K562 (cell line): ENCODE results near the gene PAX8. TPM values are rescaled to one million over a fixed set of nuclear protein-coding genes. Genes with fewer than 3 reads are reported as not detected.

ENCODE experiments used
- ATAC-seq: fragments of 200-7000 bp; cut with Tn5 transposase; 3 replicates; pipeline ENCODE4 v1.9.1; 2020; ENCODE audit warnings: moderate library complexity
- BruUV-seq: library from RNA; stranded (reverse); fragments of 400-500 nt; replicated peaks from 2 replicates; lab custom pipeline; 2021; lab: Mats Ljungman, UMichigan
- CTCF ChIA-PET: fragments of 300-600 bp; formaldehyde crosslinking; extraction: SDS; loops from one replicate; lab custom pipeline; 2021; ENCODE audit warnings: low intra/inter-chr PET ratio; lab: Yijun Ruan, JAX
- POLR2A ChIA-PET: fragments of 300-600, 350-650 bp; sonication (Branson Sonifier 250); formaldehyde crosslinking; extraction: SDS; loops from one replicate; lab custom pipeline; 2021; ENCODE audit warnings: antibody characterized with exemption, inconsistent platforms; lab: Yijun Ruan, JAX
- DNase-seq, 4 experiments: peaks; one replicate each; pipeline versions ENCODE4 v3.0.0 to v3.0.0-alpha.2; 2011 to 2018; ENCODE audit warnings: low spot score in 3 of 4, mixed read lengths in 3 of 4; ENCODE audit errors: extremely low read depth in 1 of 4
- FAIRE-seq: peaks from 2 replicates; lab custom pipeline; 2011; peaks lifted over from hg19 to GRCh38; lab: Jason Lieb, UNC
- H2AFZ ChIP-seq: 2 replicates; pipeline ENCODE4 v1.6.0; 2011; ENCODE audit warnings: low read depth, low read length, control low read depth, inconsistent platforms
- H3K27ac ChIP-seq: fragments of 200-600 bp; 3 replicates; pipeline ENCODE4 v1.8.0; 2011; ENCODE audit warnings: low read depth, mild to moderate bottlenecking, control low read depth, inconsistent platforms, low read length, moderate library complexity, mixed read lengths; ENCODE audit errors: extremely low read depth
- H3K27me3 ChIP-seq, 2 experiments: fragments of 300-600 bp in 1 of 2; 2 replicates in 1 of 2; 3 replicates in 1 of 2; pipeline versions ENCODE4 v1.6.0 to v1.8.0; 2011; ENCODE audit warnings: inconsistent platforms in 2 of 2, low read length in 2 of 2, mild to moderate bottlenecking in 1 of 2, mixed read lengths in 1 of 2, moderate library complexity in 1 of 2; ENCODE audit not compliant: control insufficient read depth in 2 of 2, insufficient read depth in 2 of 2
- H3K36me3 ChIP-seq: fragments of 300-600 bp; 3 replicates; pipeline ENCODE4 v1.8.0; 2011; ENCODE audit warnings: mild to moderate bottlenecking, low read length, inconsistent platforms; ENCODE audit not compliant: control insufficient read depth, insufficient read depth
- H3K4me1 ChIP-seq, 2 experiments: fragments of 200-600 bp in 1 of 2; replicated peaks in 1 of 2; 2 replicates in 1 of 2; 3 replicates in 1 of 2; pipeline versions ENCODE4 v1.5.1 to v1.8.0; 2011; ENCODE audit warnings: inconsistent platforms in 2 of 2, low read length in 2 of 2, mild to moderate bottlenecking in 1 of 2, mixed read lengths in 1 of 2, moderate library complexity in 1 of 2; ENCODE audit not compliant: control insufficient read depth in 2 of 2, insufficient read depth in 2 of 2
- H3K4me2 ChIP-seq: 2 replicates; pipeline ENCODE4 v1.6.1; 2011; ENCODE audit warnings: low read length, control low read depth, inconsistent platforms, mixed read lengths; ENCODE audit not compliant: insufficient read depth
- H3K4me3 ChIP-seq: fragments of 200-600 bp; sonication (generic), shearing (Covaris generic); 2 replicates; pipeline ENCODE4 v1.5.1; 2016; ENCODE audit warnings: control low read depth, inconsistent platforms
- H3K79me2 ChIP-seq: fragments of 200-600 bp; 3 replicates; pipeline ENCODE4 v1.8.0; 2011; ENCODE audit warnings: low read length, inconsistent platforms; ENCODE audit not compliant: control insufficient read depth, insufficient read depth
- H3K9ac ChIP-seq, 2 experiments: 2 replicates each; pipeline versions ENCODE4 v1.6.0 to v1.6.1; 2011; ENCODE audit warnings: low read depth in 2 of 2, low read length in 2 of 2, control low read depth in 1 of 2, inconsistent platforms in 1 of 2, mild to moderate bottlenecking in 1 of 2, mixed read lengths in 1 of 2; ENCODE audit not compliant: insufficient read depth in 1 of 2
- H3K9me1 ChIP-seq: one replicate; pipeline ENCODE4 v1.6.0; 2011; ENCODE audit warnings: inconsistent platforms, mild to moderate bottlenecking, low read length, moderate library complexity; ENCODE audit not compliant: control insufficient read depth, insufficient read depth
- H3K9me3 ChIP-seq: replicated peaks from 2 replicates; pipeline ENCODE4 v1.5.1; 2011; ENCODE audit warnings: low read depth, low read length, inconsistent platforms; ENCODE audit not compliant: control insufficient read depth, insufficient read depth
- H4K20me1 ChIP-seq: replicated peaks from 2 replicates; pipeline ENCODE4 v1.6.1; 2011; ENCODE audit warnings: low read length, inconsistent platforms, mixed read lengths; ENCODE audit not compliant: control insufficient read depth, insufficient read depth
- ASH1L ChIP-seq: fragments of 450-650 bp; IDR thresholded peaks from 2 replicates; pipeline ENCODE4 v1.6.1; 2018; ENCODE audit warnings: borderline replicate concordance, mild to moderate bottlenecking, low read depth; ENCODE audit not compliant: partially characterized antibody
- BHLHE40 ChIP-seq: IDR thresholded peaks from 2 replicates; pipeline ENCODE4 v1.6.1; 2011; ENCODE audit warnings: low read length, improper control_type of control experiment
- GABPB2 ChIP-seq: fragments of 250-450 bp; sonication (Bioruptor Pico); conservative IDR thresholded peaks from 2 replicates; pipeline ENCODE4 v1.5.1; 2021; ENCODE audit warnings: mild to moderate bottlenecking
- JUND ChIP-seq, 2 experiments: IDR thresholded peaks; 2 replicates in 1 of 2; 3 replicates in 1 of 2; pipeline ENCODE4 v1.6.1; 2011; ENCODE audit warnings: borderline replicate concordance in 2 of 2, low read depth in 2 of 2, low read length in 2 of 2, improper control_type of control experiment in 1 of 2, missing biosample characterization in 1 of 2, missing genetic modification characterization in 1 of 2, missing genetic modification reagents in 1 of 2
- SETDB1 ChIP-seq: IDR thresholded peaks from one replicate; pipeline ENCODE4 v1.6.1; 2012; ENCODE audit warnings: low read length, control low read depth, inconsistent platforms
- SMARCB1 ChIP-seq: IDR thresholded peaks from 2 replicates; pipeline ENCODE4 v1.6.1; 2011; ENCODE audit warnings: improper control_type of control experiment, low read depth; ENCODE audit not compliant: insufficient read length
- SRSF7 ChIP-seq: fragments of 200-400 bp; formaldehyde crosslinking; optimal IDR thresholded peaks from 2 replicates; pipeline ENCODE3; 2017; ENCODE audit warnings: mild to moderate bottlenecking, low read depth, low read length
- STAT5B ChIP-seq: fragments of 250-450 bp; sonication (Bioruptor Pico); IDR thresholded peaks from 2 replicates; pipeline ENCODE4 v1.8.0; 2021; ENCODE audit warnings: mild to moderate bottlenecking, inconsistent platforms
- TOE1 ChIP-seq, 2 experiments: fragments of 450-650 bp in 1 of 2; sonication (generic) in 1 of 2; formaldehyde crosslinking in 1 of 2; IDR thresholded peaks; 2 replicates each; pipeline versions ENCODE4 v1.7.1 to v1.8.0; 2016 to 2022; ENCODE audit warnings: borderline replicate concordance in 2 of 2, mild to moderate bottlenecking in 2 of 2, antibody characterized with exemption in 1 of 2, inconsistent platforms in 1 of 2, low read depth in 1 of 2, missing genetic modification reagents in 1 of 2, moderate library complexity in 1 of 2
- ZNF146 ChIP-seq: IDR thresholded peaks from one replicate; pipeline ENCODE4 v1.6.1; 2018; ENCODE audit warnings: missing compliant biosample characterization; ENCODE audit not compliant: unreplicated experiment
- ZNF175 ChIP-seq: fragments of 200-800 bp; sonication (Bioruptor generic); IDR thresholded peaks from 2 replicates; pipeline ENCODE4 v1.6.1; 2016; ENCODE audit warnings: low read depth, mild to moderate bottlenecking, missing genetic modification characterization, missing compliant biosample characterization
- ZNF23 ChIP-seq: fragments of 250-450 bp; sonication (Bioruptor Pico); IDR thresholded peaks from 2 replicates; pipeline ENCODE4 v1.4.0; 2020; ENCODE audit warnings: mild to moderate bottlenecking
- ZNF583 ChIP-seq: fragments of 250-450 bp; sonication (Bioruptor Pico); IDR thresholded peaks from 2 replicates; pipeline ENCODE4 v1.4.0; 2020
- ZNF766 ChIP-seq: fragments of 200-800 bp; sonication (Bioruptor generic); conservative IDR thresholded peaks from 2 replicates; pipeline ENCODE4 v1.6.1; 2016; ENCODE audit warnings: missing genetic modification characterization, missing compliant biosample characterization
- WGBS: fragments of 100-300 bp; shearing (Covaris generic); methylation state at CpG from one replicate; pipeline ENCODE4 v1.1.6; 2016; ENCODE audit warnings: low coverage, mixed read lengths; ENCODE audit not compliant: insufficient coverage; ENCODE audit errors: missing lambda C conversion rate; 5-methylcytosine and 5-hydroxymethylcytosine counted together
- in situ Hi-C: fragments of 300-500 bp; cut with MboI; formaldehyde crosslinking; loops from 4 replicates; pipeline ENCODE4 v1.15.0; 2018; ENCODE audit warnings: inconsistent platforms, mixed read lengths
- intact Hi-C: fragments of 100-400 bp; cut with micrococcal nuclease; formaldehyde crosslinking; loops from 2 replicates; pipeline ENCODE4 v1.14.2; 2022
- polyA plus RNA-seq, 8 experiments: library from polyadenylated mRNA; depleted of rRNA in 4 of 8; stranded (reverse) in 5 of 8; unstranded in 3 of 8; fragments of >200 nt; fragmentation: Nextera tagmentation in 2 of 8; fragmentation: Illumina TruSeq in 1 of 8; extraction: Ambion mirVana in 2 of 8; extraction: Trizol in 1 of 8; gene quantifications; 2 replicates each; pipeline versions ENCODE4 v1.2.1 to v1.2.3, GENCODE V29; 2011 to 2014; ENCODE audit warnings: inconsistent platforms in 1 of 8, missing spikeins in 1 of 8
- total RNA-seq, 7 experiments: library from RNA; depleted of rRNA in 6 of 7; stranded (reverse); fragments of >200 nt in 6 of 7; fragmentation: Illumina TruSeq in 2 of 7; extraction: Trizol in 2 of 7; gene quantifications; 2 replicates each; pipeline versions ENCODE4 v1.2.1 to v1.2.3, GENCODE V29; 2011 to 2021; ENCODE audit warnings: low replicate concordance in 1 of 7

PAX8 gene
- total and polyA plus RNA-seq, 9 of the 15 experiments (the other 6 are each of a cell fraction or from before 2014, with no cell fraction given), result 0.13 to 2.1 (median 0.51) TPM

GRCh38 chr2:113274432-113274831, 4.3 kb downstream of the PAX8 start:
- Histone ChIP-seq H4K20me1 (no peaks in the 10 kb centered on the region), H3K4me1 (peaks cover 0 to 12% of the 10 kb centered on the region in 2 experiments; a peak in 2 of 5 replicates), H3K4me3 (no peak overlapping the region), H3K36me3 (no peaks in the 10 kb centered on the region), H3K9me3 (no peaks in the 10 kb centered on the region), H3K27ac (no peak overlapping the region), H3K9me1 (peaks cover 6% of the 10 kb centered on the region), H3K27me3 (peaks cover 31 to 39% of the 10 kb centered on the region in 2 experiments; a peak in 4 of 5 replicates), H3K9ac (no peak overlapping the region), H3K4me2 (no peak overlapping the region), H2AFZ (no peak overlapping the region), H3K79me2 (no peaks in the 10 kb centered on the region)
- TF ChIP-seq ZNF23 (CRISPR knock-in tag) (no peak), SMARCB1 (no peak), ZNF583 (no peak), TOE1 (IDR thresholded peaks at IDR 0.05; ENCODE audit: borderline replicate concordance) (no peak), TOE1 (CRISPR knock-in tag; IDR thresholded peaks at IDR 0.05; ENCODE audit: borderline replicate concordance, low read depth) (no peak)
- intact Hi-C loops, result no loop called here
- ATAC-seq (no peak), FAIRE-seq (no peak), DNase-seq (no peak)
- BruUV-seq, result no TSS peak
- ChIA-PET CTCF (no interaction called here), POLR2A (no interaction called here)
- in situ Hi-C loops, result no loop called here

- peaks cover 0 to 12% of the 10 kb centered on the region in 2 experiments; a peak in 2 of 5 replicates for H3K4me1 ChIP-seq
- no peak overlapping the region for H3K9ac ChIP-seq
- H3K9me1 ChIP-seq, result peaks cover 6% of the 10 kb centered on the region
- DNase-seq (no peak), FAIRE-seq (no peak), ATAC-seq (no peak)
- H3K4me2 ChIP-seq, result no peak overlapping the region
- ChIA-PET CTCF (no interaction called here), POLR2A (no interaction called here)
- H3K4me3 ChIP-seq, result no peak overlapping the region
- 22% methylated on average over 9 of the region's 9 CpGs for WGBS
- H3K27ac ChIP-seq, result no peak overlapping the region
- no peaks in the 10 kb centered on the region for H3K79me2 ChIP-seq
- H3K36me3 ChIP-seq, result no peaks in the 10 kb centered on the region
- peaks cover 27 to 35% of the 10 kb centered on the region in 2 experiments; a peak in 4 of 5 replicates for H3K27me3 ChIP-seq
- H4K20me1 ChIP-seq, result no peaks in the 10 kb centered on the region; the same call in 1 of the 2 replicates
- no peak overlapping the region for H2AFZ ChIP-seq
- no TSS peak for BruUV-seq
- intact Hi-C loops (no loop called here), in situ Hi-C loops (no loop called here)
- no peaks in the 10 kb centered on the region for H3K9me3 ChIP-seq
- TF ChIP-seq GABPB2 (CRISPR knock-in tag), result no peak
- TF ChIP-seq ZNF146 (CRISPR knock-in tag), result no peak
- no peak for TF ChIP-seq STAT5B (CRISPR knock-in tag)
- TF ChIP-seq BHLHE40, result no peak
- TF ChIP-seq JUND (IDR thresholded peaks at IDR 0.05; ENCODE audit: borderline replicate concordance, low read depth, low read length), result no peak
- no peak for TF ChIP-seq JUND (tag; IDR thresholded peaks at IDR 0.05; ENCODE audit: borderline replicate concordance, low read depth, low read length)
- no peak for TF ChIP-seq ZNF175 (CRISPR knock-in tag)
- TF ChIP-seq ZNF766 (CRISPR knock-in tag), result no peak
- no peak for TF ChIP-seq ASH1L
- TF ChIP-seq SRSF7, result no peak
- no peak for TF ChIP-seq SETDB1
These were observed 4.7 kb downstream of the PAX8 start for GRCh38 chr2:113273981-113274380.
